GM12878 (cell line): ENCODE data around the gene PLEKHJ1. TPM values are rescaled to one million over a fixed set of nuclear protein-coding genes. Genes with fewer than 3 reads are reported as not detected.

Experiments
- ATAC-seq: fragments of 200-7000 bp; cut with Tn5 transposase; 3 replicates; pipeline ENCODE4 v1.9.1; 2020; ENCODE audit warnings: mild to moderate bottlenecking, moderate library complexity
- BruUV-seq: library from RNA; stranded (reverse); fragments of 400-500 nt; replicated peaks from 2 replicates; lab custom pipeline; 2021; lab: Mats Ljungman, UMichigan
- CTCF ChIA-PET: fragments of 300-600 bp; sonication (Branson Sonifier 250); formaldehyde crosslinking; extraction: SDS; loops from one replicate; lab custom pipeline; 2021; ENCODE audit warnings: inconsistent platforms; lab: Yijun Ruan, JAX
- POLR2A ChIA-PET: fragments of 350-600 bp; formaldehyde crosslinking; extraction: SDS; loops from one replicate; lab custom pipeline; 2021; ENCODE audit warnings: inconsistent platforms; lab: Charles Lee
- RAD21 ChIA-PET: fragments of 300-600 bp; sonication (Branson Sonifier 250); formaldehyde crosslinking; loops from one replicate; lab custom pipeline; 2023; ENCODE audit warnings: antibody characterized with exemption; ENCODE audit not compliant: unreplicated experiment; lab: Charles Lee
- SMC1A ChIA-PET: fragments of 300-600 bp; sonication (Branson Sonifier 250); formaldehyde crosslinking; loops from one replicate; lab custom pipeline; 2023; ENCODE audit not compliant: unreplicated experiment, uncharacterized antibody; lab: Charles Lee
- DNase-seq: peaks from one replicate; pipeline ENCODE4 v3.0.0-alpha.2; 2011; ENCODE audit warnings: low read depth, low spot score
- FAIRE-seq: peaks from 3 replicates; lab custom pipeline; 2011; peaks lifted over from hg19 to GRCh38; lab: Jason Lieb, UNC
- H2AFZ ChIP-seq: 2 replicates; pipeline ENCODE4 v1.6.0; 2011; ENCODE audit warnings: low read depth, low read length, control low read depth; ENCODE audit not compliant: control insufficient read depth
- H3K27ac ChIP-seq: 2 replicates; pipeline ENCODE4 v1.5.1; 2011; ENCODE audit warnings: control low read depth; ENCODE audit not compliant: control insufficient read depth, insufficient read depth
- H3K27me3 ChIP-seq, 2 experiments: replicated peaks in 1 of 2; 2 replicates each; pipeline versions ENCODE4 v1.6.0 to v1.6.1; 2011; ENCODE audit warnings: low read length in 1 of 2; ENCODE audit not compliant: control insufficient read depth in 2 of 2, insufficient read depth in 2 of 2
- H3K36me3 ChIP-seq, 2 experiments: 2 replicates each; pipeline ENCODE4 v1.5.1; 2011; ENCODE audit warnings: low read length in 1 of 2; ENCODE audit not compliant: control insufficient read depth in 2 of 2, insufficient read depth in 2 of 2
- H3K4me1 ChIP-seq: 2 replicates; pipeline ENCODE4 v1.6.1; 2011; ENCODE audit warnings: mild to moderate bottlenecking, low read length, moderate library complexity, mixed read lengths; ENCODE audit not compliant: control insufficient read depth, insufficient read depth
- H3K4me2 ChIP-seq: 2 replicates; pipeline ENCODE4 v1.6.0; 2011; ENCODE audit warnings: control low read depth; ENCODE audit not compliant: control insufficient read depth, insufficient read depth
- H3K4me3 ChIP-seq: fragments of 200-600 bp; sonication (generic); 2 replicates; pipeline ENCODE4 v1.5.1; 2016
- H3K79me2 ChIP-seq: 2 replicates; pipeline ENCODE4 v1.6.0; 2011; ENCODE audit warnings: low read length; ENCODE audit not compliant: control insufficient read depth, insufficient read depth
- H3K9ac ChIP-seq: 2 replicates; pipeline ENCODE4 v1.8.0; 2011; ENCODE audit warnings: low read length, control low read depth, mixed read lengths; ENCODE audit not compliant: control insufficient read depth, insufficient read depth
- H3K9me3 ChIP-seq: replicated peaks from 3 replicates; pipeline ENCODE4 v1.5.1; 2011; ENCODE audit warnings: mild to moderate bottlenecking, low read length; ENCODE audit not compliant: control insufficient read depth, insufficient read depth
- H4K20me1 ChIP-seq: 2 replicates; pipeline ENCODE4 v1.6.0; 2011; ENCODE audit not compliant: control insufficient read depth, insufficient read depth
- CHD2 ChIP-seq: IDR thresholded peaks from 2 replicates; pipeline ENCODE4 v1.6.1; 2011; ENCODE audit warnings: low read depth, low read length, improper control_type of control experiment, borderline replicate concordance
- LARP7 ChIP-seq: fragments of 450-650 bp; IDR thresholded peaks from 2 replicates; pipeline ENCODE4 v1.6.1; 2017; ENCODE audit warnings: mild to moderate bottlenecking
- WGBS: methylation state at CpG from one replicate; pipeline ENCODE4 v1.1.6; 2016; ENCODE audit warnings: low lambda C conversion rate; ENCODE audit not compliant: insufficient replicate concordance, insufficient coverage; ENCODE audit errors: missing lambda C conversion rate; 5-methylcytosine and 5-hydroxymethylcytosine counted together
- in situ Hi-C: fragments of 300-500 bp; cut with MboI; formaldehyde crosslinking; loops from 9 replicates; pipeline ENCODE4 v1.14.3; 2018; ENCODE audit warnings: mixed read lengths
- intact Hi-C: fragments of 100-400 bp; cut with micrococcal nuclease; formaldehyde crosslinking; loops from one replicate; pipeline ENCODE4 v1.14.2; 2022; ENCODE audit not compliant: unreplicated experiment
- polyA plus RNA-seq, 11 experiments: library from polyadenylated mRNA; depleted of rRNA in 4 of 11; unstranded in 6 of 11; stranded (reverse) in 5 of 11; fragments of >200 nt; fragmentation: Nextera tagmentation in 4 of 11; fragmentation: Illumina TruSeq in 1 of 11; extraction: Ambion mirVana in 4 of 11; extraction: Trizol in 1 of 11; gene quantifications; 1 replicate in 1 of 11; 2 replicates in 10 of 11; pipeline versions ENCODE4 v1.2.1 to v1.2.3, GENCODE V29; 2011 to 2016; ENCODE audit warnings: inconsistent platforms in 2 of 11, missing spikeins in 2 of 11, low read depth in 1 of 11
- total RNA-seq, 4 experiments: library from RNA; depleted of rRNA in 3 of 4; stranded (reverse); fragments of >200 nt in 3 of 4; fragmentation: Illumina TruSeq in 1 of 4; extraction: Trizol in 1 of 4; gene quantifications; 2 replicates each; pipeline versions ENCODE4 v1.2.1 to v1.2.3, GENCODE V29; 2013 to 2021
- TF ChIP-seq, protein P1 (sequence below): fragments of 450-650 bp; IDR thresholded peaks from 2 replicates; pipeline ENCODE4 v1.6.1; 2018; ENCODE audit warnings: mild to moderate bottlenecking, low read depth, moderate library complexity; ENCODE audit not compliant: partially characterized antibody

The PLEKHJ1 gene
- total and polyA plus RNA-seq, 10 of the 15 experiments (the other 5 are each of a cell fraction or from before 2014, with no cell fraction given) = 1.3 to 133 (median 75.0) TPM

DNA sequence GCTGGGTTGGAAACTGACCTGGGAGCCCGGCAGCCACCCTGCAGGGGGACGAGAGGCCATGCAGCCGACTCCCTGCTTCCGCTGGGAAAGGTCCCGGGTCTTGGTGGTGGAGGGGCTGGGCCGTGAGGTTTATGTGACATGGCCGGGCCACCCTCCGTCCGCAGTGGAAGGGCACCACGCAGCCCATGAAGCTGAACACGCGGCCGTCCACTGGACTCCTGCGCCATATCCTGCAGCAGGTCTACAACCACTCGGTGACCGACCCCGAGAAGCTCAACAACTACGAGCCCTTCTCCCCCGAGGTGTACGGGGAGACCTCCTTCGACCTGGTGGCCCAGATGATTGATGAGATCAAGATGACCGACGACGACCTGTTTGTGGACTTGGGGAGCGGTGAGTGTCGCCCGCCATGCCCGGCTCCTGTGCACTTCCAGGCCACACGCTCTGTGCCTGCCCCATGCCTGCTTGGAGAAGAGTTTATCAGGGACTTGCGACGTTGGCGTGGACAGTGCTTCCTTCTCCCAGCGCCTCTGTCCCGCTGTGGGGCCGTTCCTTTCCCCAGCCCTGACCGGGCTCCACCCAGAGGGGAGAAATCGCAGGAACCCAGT, 45.2 kb downstream of the PLEKHJ1 start:
- H4K20me1 ChIP-seq = no peaks in the 10 kb centered on the region; the same call in 1 of the 2 replicates
- no peak overlapping the region for H3K9ac ChIP-seq
- ChIA-PET RAD21 (no interaction called here), SMC1A (no interaction called here), CTCF (interaction anchor here (1.0 kb wide), 1 partner anchor 19 kb away, joined by 3 read pairs; no protein-coding TSS in a partner anchor), POLR2A (no interaction called here)
- DNase-seq (no peak), FAIRE-seq (no peak), ATAC-seq (no peak)
- no peaks in the 10 kb centered on the region for H3K27me3 ChIP-seq
- no peak for TF ChIP-seq LARP7
- TF ChIP-seq, protein P1, sequence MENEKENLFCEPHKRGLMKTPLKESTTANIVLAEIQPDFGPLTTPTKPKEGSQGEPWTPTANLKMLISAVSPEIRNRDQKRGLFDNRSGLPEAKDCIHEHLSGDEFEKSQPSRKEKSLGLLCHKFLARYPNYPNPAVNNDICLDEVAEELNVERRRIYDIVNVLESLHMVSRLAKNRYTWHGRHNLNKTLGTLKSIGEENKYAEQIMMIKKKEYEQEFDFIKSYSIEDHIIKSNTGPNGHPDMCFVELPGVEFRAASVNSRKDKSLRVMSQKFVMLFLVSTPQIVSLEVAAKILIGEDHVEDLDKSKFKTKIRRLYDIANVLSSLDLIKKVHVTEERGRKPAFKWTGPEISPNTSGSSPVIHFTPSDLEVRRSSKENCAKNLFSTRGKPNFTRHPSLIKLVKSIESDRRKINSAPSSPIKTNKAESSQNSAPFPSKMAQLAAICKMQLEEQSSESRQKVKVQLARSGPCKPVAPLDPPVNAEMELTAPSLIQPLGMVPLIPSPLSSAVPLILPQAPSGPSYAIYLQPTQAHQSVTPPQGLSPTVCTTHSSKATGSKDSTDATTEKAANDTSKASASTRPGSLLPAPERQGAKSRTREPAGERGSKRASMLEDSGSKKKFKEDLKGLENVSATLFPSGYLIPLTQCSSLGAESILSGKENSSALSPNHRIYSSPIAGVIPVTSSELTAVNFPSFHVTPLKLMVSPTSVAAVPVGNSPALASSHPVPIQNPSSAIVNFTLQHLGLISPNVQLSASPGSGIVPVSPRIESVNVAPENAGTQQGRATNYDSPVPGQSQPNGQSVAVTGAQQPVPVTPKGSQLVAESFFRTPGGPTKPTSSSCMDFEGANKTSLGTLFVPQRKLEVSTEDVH = no peak
- TF ChIP-seq CHD2 = no peak
- intact Hi-C loops (no loop called here), in situ Hi-C loops (no loop called here)
- peaks cover 11% of the 10 kb centered on the region for H3K4me1 ChIP-seq
- no peak overlapping the region for H3K27ac ChIP-seq
- peaks cover 10% of the 10 kb centered on the region; the same call in 2 of the 3 replicates for H3K9me3 ChIP-seq
- H2AFZ ChIP-seq = no peak overlapping the region
- H3K4me2 ChIP-seq = no peak overlapping the region
- H3K4me3 ChIP-seq = no peak overlapping the region
- 97% methylated on average over 34 of the region's 37 CpGs for WGBS
- no TSS peak for BruUV-seq
- peaks cover 29% of the 10 kb centered on the region for H3K79me2 ChIP-seq
- peaks cover 22 to 78% of the 10 kb centered on the region in 2 experiments; a peak in 3 of 4 replicates for H3K36me3 ChIP-seq
